Measurements from ENCODE around the gene DCBLD2.

- no peak for TF ChIP-seq POLR2A (IDR thresholded peaks at IDR 0.05)
- no peak for TF ChIP-seq POLR2AphosphoS5 (IDR thresholded peaks at IDR 0.05)
- no peak for TF ChIP-seq CTCF (IDR thresholded peaks at IDR 0.05)
- no peak for TF ChIP-seq EP300 (IDR thresholded peaks at IDR 0.05)
Observed at GRCh38 chr3:98746882-98747281, 154.6 kb downstream of the DCBLD2 start.

Data from upper lobe of left lung (tissue), 4 donors.